Germinal center (tissue), 1 donor: Measurements from ENCODE around the gene NME5.
"Not testable (repeated sequence)": the region's sequence is repeated elsewhere in the genome, so short reads cannot be mapped to it uniquely, and the experiment has no call there.

Experiments
- DNase-seq: peaks from one replicate; pipeline ENCODE4 v3.0.0; 2012; ENCODE audit warnings: mixed read lengths, low spot score

NME5 gene, protein sequence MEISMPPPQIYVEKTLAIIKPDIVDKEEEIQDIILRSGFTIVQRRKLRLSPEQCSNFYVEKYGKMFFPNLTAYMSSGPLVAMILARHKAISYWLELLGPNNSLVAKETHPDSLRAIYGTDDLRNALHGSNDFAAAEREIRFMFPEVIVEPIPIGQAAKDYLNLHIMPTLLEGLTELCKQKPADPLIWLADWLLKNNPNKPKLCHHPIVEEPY

DNA sequence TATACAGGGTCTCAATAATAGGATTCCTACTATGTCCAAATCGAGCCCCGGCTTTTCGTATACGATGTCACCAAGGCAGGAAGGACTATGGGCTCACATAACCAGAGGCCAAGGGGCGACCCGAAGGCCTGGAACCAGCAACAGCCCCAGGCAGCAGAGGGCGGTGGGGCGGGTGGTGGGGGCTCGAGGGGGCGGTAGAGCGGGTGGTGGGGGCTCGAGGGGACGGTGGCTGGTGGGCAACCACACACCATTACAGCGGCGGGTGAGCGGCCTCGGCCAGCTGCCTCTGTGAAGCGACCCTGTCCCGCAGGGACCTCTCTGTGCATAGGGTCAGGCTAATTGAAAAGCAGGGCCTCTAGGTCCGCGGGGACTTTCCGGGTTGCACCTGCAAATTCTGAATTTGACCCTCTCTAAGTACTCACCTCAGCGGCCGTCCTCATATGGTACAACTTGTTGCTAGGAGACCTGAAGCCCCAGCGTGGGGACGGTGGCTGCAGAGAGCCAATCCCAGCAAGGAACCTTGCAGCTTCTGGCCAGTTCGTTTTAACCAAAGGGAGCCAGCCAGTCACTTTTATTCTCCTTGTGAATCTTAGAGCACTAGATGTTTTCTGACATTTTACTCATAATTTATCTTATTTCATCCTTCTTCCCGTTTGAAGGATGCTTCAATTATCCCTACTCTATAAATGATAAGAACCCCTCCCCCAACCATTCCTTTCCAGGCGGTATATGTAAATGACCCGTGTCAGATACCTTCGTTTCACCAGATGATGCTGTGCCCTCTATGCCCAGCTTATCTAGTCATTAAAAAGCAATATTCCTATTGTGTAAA lies at the start of gene NME5:
NME5 (minus strand) TSS at position 480 of the 832 bp plus-strand sequence. CDS start 648 bp downstream, outside the sequence.
- peak; percentile 36 for DNase-seq

DNA sequence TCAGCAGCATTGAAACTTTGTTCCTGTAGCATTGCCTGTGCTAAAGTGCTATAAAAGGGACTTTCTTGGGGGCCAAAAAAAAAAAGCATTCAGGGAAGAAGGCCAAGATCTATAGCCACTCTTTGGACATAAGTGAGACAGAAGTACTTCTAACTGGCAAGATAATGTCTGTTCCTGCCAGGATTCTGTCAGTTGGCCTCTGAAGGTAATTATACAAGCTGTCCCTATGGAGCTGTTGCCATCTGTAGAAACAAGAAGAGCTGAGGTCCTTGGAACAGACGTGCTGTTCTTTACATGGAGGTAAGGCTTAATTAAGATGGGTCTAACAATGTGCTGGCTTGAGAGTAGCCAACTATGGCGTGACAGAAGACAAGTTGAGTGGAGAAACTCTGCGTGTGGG lies 49.4 kb upstream of the NME5 start:
- no peak for DNase-seq

DNA sequence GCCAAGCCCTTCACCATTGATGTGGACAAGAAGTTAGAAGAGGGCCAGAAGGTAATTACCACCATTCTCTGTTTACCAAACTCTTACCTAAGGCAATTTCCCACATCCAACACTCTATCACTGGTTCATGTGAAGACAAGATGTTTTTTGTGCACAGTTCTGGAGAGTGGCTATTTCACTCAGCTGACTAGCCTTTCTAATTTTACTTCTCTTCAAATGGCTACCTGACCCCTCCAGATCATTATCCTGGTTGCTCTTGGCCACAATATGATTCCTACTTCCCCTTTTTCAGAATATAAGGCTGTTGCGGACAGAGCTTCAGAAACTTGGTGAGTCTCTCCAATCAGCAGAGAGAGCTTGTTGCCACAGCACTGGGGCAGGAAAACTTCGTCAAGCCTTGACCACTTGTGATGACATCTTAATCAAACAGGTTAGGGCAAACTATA lies 46.8 kb upstream of the NME5 start:
- no peak for DNase-seq

DNA sequence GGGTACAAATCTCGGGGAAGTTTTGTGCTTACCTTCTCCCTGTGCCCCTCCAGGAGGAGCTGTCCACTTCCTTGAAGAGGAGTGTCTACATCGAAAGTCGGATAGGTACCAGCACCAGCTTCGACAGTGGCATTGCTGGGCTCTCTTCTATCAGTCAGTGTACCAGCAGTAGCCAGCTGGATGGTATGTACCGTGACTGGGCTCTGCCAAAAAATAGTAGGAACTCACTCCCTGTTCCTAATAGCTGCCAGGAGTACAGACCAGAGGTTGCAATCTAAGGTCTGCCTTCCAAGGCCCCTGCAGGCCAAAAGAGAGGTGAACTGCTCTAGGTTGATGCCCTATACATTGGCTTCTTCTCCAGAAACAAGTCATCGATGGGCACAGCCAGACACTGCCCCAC lies 43.6 kb upstream of the NME5 start:
- no peak for DNase-seq

DNA sequence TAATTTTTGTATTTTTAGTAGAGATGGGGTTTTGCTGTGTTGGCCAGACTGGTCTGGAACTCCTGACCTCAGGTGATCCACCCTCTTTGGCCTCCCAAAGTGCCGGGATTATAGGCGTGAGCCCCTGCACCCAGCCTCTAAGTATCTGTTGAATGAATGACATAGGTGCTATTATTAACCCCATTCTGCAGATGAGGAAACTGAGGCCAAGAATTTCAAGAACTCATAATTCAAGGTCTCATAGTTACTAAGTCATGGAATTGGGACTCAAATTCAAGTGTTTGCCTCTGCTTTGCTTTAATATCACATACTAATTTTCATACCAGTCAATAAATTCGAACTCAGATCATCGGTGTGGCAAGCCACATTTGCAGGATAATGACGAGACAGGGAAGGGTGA lies 41.6 kb upstream of the NME5 start:
- no peak for DNase-seq

DNA sequence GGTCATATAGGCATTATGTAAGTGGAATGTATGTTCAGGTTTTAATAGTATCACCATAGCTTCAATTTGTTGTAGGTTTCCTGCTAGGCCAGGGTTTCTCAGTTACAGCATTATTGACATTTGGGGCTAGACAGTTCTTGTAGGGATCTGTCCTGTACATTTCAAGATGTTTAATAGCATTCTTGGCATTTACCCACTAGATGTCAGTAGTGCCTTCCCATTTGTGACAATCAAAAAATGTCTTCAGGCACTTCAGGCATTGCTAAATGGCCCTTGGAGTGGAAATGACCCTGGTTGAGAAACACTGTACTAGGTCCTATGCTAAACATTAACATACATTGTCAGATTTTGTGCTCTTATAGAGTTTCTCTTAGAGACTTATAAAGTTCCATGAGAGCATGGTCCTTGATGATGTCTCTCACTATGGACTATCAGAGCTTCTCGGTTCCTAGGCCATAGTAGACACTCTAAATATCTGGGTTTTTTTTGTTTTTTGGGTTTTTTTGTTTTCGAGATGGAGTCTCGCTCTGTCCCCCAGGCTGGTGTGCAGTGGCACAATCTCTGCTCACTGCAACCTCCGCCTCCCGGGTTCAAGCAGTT lies 41.1 kb upstream of the NME5 start:
- peak; percentile 58 for DNase-seq

DNA sequence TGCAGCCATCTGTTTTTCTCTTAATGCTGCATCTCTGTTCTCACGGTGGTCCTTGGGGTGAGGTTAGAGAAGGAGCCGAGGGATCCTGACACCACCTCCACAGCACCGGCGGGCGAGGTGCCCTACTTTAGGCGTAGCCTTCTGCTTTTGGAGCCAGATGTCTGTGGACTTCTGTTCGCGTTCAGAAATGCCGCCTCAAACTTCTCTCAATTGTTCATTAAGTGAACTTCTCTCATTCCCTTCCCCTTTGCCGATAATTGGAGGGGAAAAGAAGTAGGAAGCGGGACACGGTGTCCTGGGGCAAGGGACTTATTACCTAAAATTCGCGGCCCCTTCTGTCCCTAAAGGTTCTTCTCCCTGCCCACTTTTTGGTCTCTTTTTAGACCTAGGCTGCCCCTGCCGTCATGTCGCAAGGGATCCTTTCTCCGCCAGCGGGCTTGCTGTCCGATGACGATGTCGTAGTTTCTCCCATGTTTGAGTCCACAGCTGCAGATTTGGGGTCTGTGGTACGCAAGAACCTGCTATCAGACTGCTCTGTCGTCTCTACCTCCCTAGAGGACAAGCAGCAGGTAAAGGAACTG lies 40.1 kb upstream of the NME5 start:
- no peak for DNase-seq

DNA sequence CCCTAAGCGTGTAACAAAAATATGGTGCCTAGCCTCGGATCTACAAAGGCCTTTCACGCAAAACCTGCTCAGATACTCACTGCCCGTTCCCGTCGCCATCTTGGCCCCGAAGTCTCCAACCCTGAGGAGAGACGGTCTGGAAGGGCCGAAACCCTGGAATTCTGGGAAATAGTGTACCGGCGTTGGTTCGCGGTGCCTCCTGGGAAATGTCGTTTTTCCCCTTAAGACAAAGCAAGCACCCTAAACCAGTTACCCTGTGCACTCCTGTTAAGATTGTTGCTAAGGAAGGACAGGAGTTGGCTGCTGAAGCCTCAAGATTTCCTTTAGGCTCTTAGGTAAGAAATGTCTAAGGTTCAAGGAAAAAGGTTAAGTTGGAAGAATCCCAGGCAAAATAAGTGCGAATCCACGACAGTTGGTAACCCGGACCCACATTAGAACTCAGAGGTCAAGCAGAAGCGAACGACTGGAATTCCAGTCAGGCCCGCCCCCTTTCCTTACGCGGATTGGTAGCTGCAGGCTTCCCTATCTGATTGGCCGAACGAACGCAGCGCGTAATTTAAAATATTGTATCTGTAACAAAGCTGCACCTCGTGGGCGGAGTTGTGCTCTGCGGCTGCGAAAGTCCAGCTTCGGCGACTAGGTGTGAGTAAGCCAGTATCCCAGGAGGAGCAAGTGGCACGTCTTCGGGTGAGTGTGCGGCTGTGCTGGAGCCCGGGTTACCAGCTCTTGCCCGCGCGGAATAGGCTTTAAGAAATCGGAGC lies 39.5 kb upstream of the NME5 start, which contains the start of the genes BRD8 and KIF20A:
BRD8 (minus strand) TSS at position 115 of the 761 bp plus-strand sequence; CDS start at position 99, 16 bp downstream.
KIF20A (plus strand) TSS at position 597 of the 761 bp plus-strand sequence. CDS start 569 bp downstream, outside the sequence.
- peak; percentile 95 for DNase-seq

DNA sequence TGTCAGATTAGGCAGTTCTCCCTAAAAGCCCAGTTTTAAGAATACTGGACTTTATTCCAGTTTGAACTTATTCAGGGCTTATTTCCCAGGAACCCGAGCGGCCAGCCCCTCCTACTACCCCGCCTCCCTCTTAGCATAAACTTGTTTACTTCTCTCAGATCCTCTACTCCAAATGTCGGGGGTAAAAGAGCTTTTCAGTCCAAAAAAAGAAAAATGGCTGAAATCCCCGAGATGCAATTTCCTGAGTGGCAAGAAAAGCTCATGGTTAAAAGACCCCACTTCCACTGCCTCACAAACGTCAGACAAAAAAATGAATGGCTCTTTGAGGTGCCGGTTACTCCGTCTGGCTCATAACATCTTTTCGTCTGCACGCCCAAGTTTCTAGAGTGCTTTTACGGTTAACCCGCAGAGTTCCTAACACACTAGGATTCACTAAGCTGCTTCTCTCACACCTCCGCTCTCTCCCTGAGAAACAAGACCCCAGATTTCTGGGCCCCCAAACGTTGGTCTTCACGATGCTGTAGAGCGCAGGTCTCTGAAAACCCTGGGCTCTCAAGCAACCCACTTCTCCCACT lies 38.8 kb upstream of the NME5 start:
- DNase-seq: peak; percentile 42

DNA sequence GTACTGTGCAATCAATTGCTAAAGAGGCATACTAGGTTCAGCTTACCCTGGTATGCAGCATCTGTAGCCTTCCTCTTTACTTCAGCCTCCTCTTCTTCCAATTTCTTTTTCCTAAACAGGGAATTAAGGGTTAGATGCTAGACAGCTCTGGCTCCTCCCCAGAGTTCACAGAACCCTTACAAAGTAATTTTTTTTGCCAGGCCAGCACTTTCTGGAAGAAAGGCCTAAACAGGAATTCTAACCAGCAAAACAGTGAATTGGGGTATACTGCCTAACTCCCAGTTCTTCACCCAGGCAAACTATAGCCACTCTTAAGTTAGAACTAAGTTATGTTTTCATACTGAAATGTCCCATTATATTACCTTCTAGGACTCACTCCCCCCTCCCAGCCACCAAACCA lies 31.1 kb upstream of the NME5 start:
- DNase-seq: no peak

DNA sequence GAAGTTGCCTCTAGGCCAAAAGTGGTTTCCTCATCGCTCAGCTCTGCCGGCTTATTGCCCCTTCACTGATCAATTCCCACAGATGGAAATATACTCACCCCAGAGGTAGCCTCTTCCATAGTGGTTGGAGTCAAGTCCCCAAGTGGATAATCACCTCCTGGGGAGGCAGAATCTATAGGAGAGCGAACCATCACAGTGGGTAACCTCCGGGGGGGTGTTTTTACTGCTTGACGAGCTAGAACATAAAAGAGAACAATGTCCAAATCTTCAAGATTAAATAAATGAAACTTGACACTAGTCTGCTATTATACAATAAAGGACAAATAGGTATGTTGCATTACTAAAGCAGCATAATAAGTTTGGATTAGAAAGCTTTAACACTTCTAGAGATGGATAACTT lies 29.9 kb upstream of the NME5 start:
- DNase-seq: no peak

DNA sequence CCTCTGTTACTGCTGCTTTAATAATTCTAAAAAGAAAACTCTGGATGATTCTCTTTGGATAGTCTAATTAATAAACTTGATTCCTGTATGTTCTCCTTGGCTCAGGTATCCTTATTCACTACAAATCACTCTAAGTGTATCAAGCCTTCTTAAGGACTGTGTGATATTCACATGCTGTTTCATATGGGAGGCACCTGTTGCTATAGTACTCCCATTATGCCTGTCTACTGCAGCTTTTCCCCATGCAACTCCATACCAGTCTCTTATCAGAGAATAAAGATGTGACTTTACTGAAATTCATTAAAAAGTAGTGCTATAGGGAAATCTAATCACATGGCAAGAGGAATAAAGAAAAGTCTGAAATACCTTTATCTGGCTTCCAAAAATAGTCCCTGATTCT lies 24.5 kb upstream of the NME5 start:
- no peak for DNase-seq

DNA sequence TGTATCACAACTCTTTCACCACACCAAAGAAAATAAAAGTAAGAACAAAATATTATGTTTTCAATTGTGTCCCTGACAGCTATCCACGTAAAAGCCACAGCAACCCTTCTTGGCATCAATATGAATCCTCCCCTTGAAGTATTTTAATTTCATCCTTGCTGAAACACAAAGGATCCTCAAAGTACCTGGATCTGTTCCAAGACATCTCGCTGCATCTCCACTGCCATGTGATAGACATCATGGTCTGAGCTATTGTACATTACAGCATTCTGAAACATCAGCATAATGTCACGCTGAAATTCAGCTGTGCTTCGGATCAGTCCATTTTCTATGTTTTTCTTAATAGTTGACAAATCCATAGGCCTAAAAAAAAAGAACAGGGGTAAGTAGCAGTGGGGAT lies 21.5 kb upstream of the NME5 start:
- no peak for DNase-seq

DNA sequence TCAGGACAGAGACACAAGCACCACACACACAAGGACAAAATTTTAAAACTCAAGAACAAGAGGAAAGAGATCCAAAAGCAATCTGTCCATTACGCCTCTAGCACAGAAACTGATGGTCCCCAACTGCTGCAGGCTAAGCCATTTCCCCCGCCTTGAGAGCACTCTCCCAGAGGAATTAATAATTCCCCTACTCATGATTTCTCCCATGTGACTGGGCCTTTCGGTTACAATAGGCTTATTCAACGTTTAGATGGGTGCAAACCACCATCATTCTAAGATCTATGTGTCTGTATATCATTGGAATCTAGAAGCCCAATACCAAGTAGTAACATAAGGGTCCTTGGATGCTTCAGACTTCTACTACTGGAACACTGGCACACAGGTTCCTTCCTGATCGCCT lies 20.4 kb upstream of the NME5 start:
- no peak for DNase-seq

DNA sequence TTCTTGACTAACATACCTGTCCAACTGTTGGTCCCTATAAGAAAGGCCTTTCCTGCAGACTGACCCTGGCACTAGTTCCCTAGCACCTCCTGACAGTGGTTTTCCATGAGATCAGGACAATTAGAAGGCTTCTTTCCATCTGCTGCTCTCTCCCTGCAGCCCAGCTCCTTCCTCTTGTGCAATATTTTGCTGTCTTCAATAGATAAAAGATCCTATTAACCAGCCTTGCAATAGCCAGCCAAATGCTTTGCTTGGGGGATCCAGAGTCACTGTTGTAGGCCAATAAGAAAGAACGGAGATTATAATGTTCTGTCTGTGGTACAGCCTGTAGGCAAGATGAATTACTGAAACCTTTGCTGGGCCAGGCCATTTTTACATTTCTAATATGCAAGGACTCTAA lies 18.4 kb upstream of the NME5 start:
- DNase-seq: no peak

DNA sequence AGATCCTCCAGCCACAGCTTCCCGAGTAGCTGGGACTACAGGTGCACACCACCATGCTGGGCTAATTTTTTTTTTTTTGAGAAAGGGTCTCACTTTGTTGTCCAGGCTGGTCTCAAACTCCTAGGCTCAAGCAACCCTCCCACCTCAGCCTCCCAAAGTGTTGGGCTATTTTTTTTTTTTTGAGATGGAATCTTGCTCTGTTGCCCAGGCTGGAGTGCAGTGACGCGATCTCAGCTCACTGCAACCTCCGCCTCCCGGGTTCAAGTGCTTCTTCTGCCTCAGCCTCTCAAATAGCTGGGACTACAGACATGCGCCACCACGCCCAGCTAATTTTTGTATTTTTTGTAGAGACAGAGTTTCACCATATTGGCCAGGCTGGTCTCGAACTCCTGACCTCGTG lies 16.7 kb upstream of the NME5 start:
- DNase-seq: not testable (repeated sequence)

DNA sequence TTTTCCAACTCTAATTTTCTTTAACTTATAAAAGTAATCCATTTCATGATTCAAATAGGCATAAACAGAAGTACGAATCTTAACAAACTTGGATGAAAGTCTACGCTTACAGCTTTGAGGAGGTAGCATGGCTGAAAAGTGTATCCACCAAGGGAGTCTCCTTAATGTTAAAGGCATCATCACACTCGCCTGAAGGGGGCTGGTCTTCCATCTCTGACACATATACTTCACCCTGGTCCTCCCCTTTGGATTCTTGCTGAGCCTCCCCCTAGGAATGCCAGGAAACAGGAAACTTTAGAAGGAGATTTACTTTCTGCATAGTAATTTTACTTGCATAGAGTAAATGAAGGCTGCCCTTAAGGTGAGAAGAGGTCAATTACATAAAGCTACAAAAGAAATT lies 10.3 kb upstream of the NME5 start:
- DNase-seq: no peak

DNA sequence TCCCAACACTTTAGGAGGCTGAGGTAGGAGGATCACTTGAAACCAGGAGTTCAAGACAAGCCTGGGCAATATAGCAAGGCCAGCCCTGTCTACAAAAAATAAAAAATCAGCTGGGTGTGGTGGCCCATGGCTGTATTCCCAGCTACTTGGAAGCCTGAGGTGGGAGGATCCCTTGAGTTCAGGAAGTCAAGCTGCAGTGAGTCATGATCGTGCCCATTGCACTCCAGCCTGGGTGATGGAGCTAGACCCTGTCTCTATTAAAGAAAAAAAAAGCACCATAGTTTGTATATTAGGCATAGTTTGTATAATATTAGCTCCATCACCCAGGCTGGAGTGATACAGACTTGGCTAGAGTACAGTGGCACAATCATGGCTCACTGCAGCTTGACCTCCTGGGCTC lies 9.6 kb upstream of the NME5 start:
- no peak for DNase-seq

DNA sequence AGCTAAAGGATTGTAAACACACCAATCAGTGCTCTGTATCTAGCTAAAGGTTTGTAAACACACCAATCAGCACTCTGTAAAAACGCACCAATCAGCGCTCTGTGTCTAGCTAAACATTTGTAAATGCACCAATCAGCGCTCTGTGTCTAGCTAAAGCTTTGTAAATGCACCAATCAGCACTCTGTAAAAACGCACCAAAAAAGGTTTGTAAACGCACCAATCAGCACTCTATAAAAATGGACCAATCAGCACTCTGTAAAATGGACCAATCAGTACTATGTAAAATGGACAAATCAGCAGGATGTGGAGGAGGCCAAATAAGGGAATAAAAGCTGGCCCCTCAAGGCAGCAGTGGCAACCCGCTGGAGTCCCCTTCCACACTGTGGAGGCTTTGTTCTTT lies 4.3 kb upstream of the NME5 start:
- DNase-seq: not testable (repeated sequence)

DNA sequence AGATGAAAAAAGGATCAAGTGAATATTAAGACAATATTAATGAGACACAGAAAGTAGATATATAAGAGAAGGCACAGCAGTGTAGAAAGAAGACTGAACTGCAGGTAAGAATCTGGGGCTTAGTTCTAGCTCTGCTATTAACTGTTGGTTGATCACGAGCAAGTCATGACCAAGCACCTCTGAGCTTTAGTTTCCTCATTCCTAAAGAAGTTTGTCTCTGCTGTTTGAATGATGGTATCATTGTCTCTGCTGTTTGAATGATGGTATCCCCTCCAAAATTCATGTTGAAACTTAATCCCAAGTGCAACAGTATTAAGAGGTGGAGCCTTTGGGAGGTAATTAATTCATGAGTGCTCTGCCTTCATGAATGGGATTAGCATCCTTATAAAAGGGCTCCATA lies 2.5 kb upstream of the NME5 start:
- DNase-seq: no peak

DNA sequence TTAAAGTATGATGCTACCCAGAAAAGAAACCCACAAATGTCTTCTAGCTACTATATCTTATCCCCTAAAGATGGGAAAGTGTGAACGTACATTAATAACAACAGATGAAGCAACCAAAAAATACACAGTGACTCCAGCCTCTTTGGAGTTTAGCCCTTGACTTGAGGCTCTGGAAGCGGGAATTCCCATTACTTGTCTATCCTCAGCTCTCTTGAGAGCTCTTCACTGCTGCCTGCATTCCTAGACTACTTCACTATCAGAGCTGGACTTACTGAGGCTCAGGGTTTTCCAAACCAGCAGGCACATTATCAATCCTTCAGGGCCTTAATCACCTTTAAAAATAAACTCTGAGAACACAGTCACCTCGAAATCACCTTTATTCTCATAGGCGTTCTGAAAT lies 1.0 kb upstream of the NME5 start:
- no peak for DNase-seq

DNA sequence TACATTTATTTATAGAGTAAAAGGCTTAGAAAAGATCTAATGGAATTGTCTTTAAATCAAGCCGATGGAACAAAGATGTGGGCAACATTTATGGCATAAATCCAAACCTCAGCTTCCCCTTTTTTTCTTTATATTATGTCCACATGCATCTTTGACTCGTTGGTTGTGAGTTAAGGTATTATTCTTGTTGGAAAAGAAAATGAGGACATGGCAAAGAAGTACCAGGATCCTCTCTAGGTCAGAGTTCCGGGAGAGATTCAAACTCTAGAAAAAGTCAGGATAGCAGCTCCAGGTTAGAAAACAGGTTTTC lies 508 bp upstream of the NME5 start:
- DNase-seq: no peak
